Trophoblast cell (in vitro differentiated cells and primary cell): ENCODE measurements around the gene PPP1R12B.
"Not testable (repeated sequence)": the region's sequence is repeated elsewhere in the genome, so short reads cannot be mapped to it uniquely, and the experiment has no call there.

Experiments
- DNase-seq, 2 donors: peaks; one replicate each; pipeline ENCODE4 v3.0.0-alpha.2; 2016
- H2AFZ ChIP-seq: 2 replicates; pipeline ENCODE4 v1.6.1; 2013; ENCODE audit warnings: low read length, moderate library complexity, mild to moderate bottlenecking; ENCODE audit not compliant: insufficient read depth, poor library complexity
- H2AK5ac ChIP-seq: 2 replicates; pipeline ENCODE4 v1.6.1; 2013; ENCODE audit warnings: mild to moderate bottlenecking, low read length
- H2BK120ac ChIP-seq: 2 replicates; pipeline ENCODE4 v1.6.1; 2013; ENCODE audit warnings: low read length, mild to moderate bottlenecking, moderate library complexity; ENCODE audit not compliant: insufficient read depth, poor library complexity
- H2BK12ac ChIP-seq: 2 replicates; pipeline ENCODE4 v1.6.1; 2013; ENCODE audit warnings: mild to moderate bottlenecking, low read length, moderate library complexity
- H2BK5ac ChIP-seq: 2 replicates; pipeline ENCODE4 v1.6.1; 2013; ENCODE audit warnings: low read length, low read depth, moderate library complexity, mild to moderate bottlenecking; ENCODE audit not compliant: poor library complexity
- H3K14ac ChIP-seq: 2 replicates; pipeline ENCODE4 v1.6.1; 2013; ENCODE audit warnings: mild to moderate bottlenecking, low read length
- H3K18ac ChIP-seq: 2 replicates; pipeline ENCODE4 v1.6.1; 2013; ENCODE audit warnings: mild to moderate bottlenecking, low read length
- H3K23ac ChIP-seq: 2 replicates; pipeline ENCODE4 v1.6.1; 2013; ENCODE audit warnings: low read length
- H3K27ac ChIP-seq: 2 replicates; pipeline ENCODE4 v1.5.1; 2013; ENCODE audit warnings: low read depth, mild to moderate bottlenecking, inconsistent platforms, low read length, moderate library complexity
- H3K27me3 ChIP-seq: 2 replicates; pipeline ENCODE4 v1.6.1; 2013; ENCODE audit warnings: inconsistent platforms, mild to moderate bottlenecking, low read length, moderate library complexity; ENCODE audit not compliant: insufficient read depth
- H3K36me3 ChIP-seq, 2 experiments: 1 replicate in 1 of 2; 2 replicates in 1 of 2; pipeline ENCODE4 v1.6.1; 2013; ENCODE audit warnings: low read length in 2 of 2, mild to moderate bottlenecking in 2 of 2, moderate library complexity in 1 of 2; ENCODE audit not compliant: insufficient read depth in 2 of 2, control insufficient read depth in 1 of 2
- H3K4ac ChIP-seq: 2 replicates; pipeline ENCODE4 v1.6.1; 2013; ENCODE audit warnings: low read depth, mild to moderate bottlenecking, low read length, moderate library complexity
- H3K4me1 ChIP-seq, 2 experiments: 1 replicate in 1 of 2; 2 replicates in 1 of 2; pipeline ENCODE4 v1.6.1; 2013; ENCODE audit warnings: low read length in 2 of 2, mild to moderate bottlenecking in 2 of 2, moderate library complexity in 1 of 2; ENCODE audit not compliant: insufficient read depth in 2 of 2, control insufficient read depth in 1 of 2
- H3K4me2 ChIP-seq: 2 replicates; pipeline ENCODE4 v1.6.1; 2013; ENCODE audit warnings: inconsistent platforms, mild to moderate bottlenecking, low read length, moderate library complexity
- H3K4me3 ChIP-seq: 2 replicates; pipeline ENCODE4 v1.5.1; 2013; ENCODE audit warnings: mild to moderate bottlenecking, low read depth, low read length, inconsistent platforms
- H3K79me1 ChIP-seq: one replicate; pipeline ENCODE4 v1.6.1; 2013; ENCODE audit warnings: low read length
- H3K79me2 ChIP-seq: 2 replicates; pipeline ENCODE4 v1.6.1; 2013; ENCODE audit warnings: low read length, mild to moderate bottlenecking; ENCODE audit not compliant: control insufficient read depth, insufficient read depth, poor library complexity
- H3K9ac ChIP-seq: 2 replicates; pipeline ENCODE4 v1.6.1; 2013; ENCODE audit warnings: mild to moderate bottlenecking, low read length
- H3K9me3 ChIP-seq: 2 replicates; pipeline ENCODE4 v1.6.1; 2013; ENCODE audit warnings: low read depth, mild to moderate bottlenecking, control low read depth, inconsistent platforms, low read length; ENCODE audit not compliant: insufficient read depth
- H4K12ac ChIP-seq: 2 replicates; pipeline ENCODE4 v1.6.1; 2013; ENCODE audit warnings: low read depth, mild to moderate bottlenecking, low read length, moderate library complexity
- H4K8ac ChIP-seq: 2 replicates; pipeline ENCODE4 v1.6.1; 2013; ENCODE audit warnings: low read depth, mild to moderate bottlenecking, low read length, moderate library complexity
- H4K91ac ChIP-seq: one replicate; pipeline ENCODE4 v1.6.1; 2013; ENCODE audit warnings: low read depth, mild to moderate bottlenecking, low read length, moderate library complexity
- whole genome bisulfite sequencing: extraction: QIAGEN DNeasy Blood & Tissue Kit; methylation state at CpG from one replicate; pipeline ENCODE4 v1.1.7; 2013; ENCODE audit warnings: missing lambda C conversion rate; ENCODE audit not compliant: insufficient read length, insufficient coverage; ENCODE audit errors: extremely low coverage; 5-methylcytosine and 5-hydroxymethylcytosine counted together

Gene PPP1R12B

GRCh38 chr1:202627841-202628565 is 279.5 kb downstream of the PPP1R12B start:
- Histone ChIP-seq H3K23ac (no peak overlapping the region), H3K79me1 (peaks cover 3% of the 10 kb centered on the region), H2BK5ac (no peak overlapping the region), H3K27me3 (no peaks in the 10 kb centered on the region), H3K4me1 (peaks cover 2 to 4% of the 10 kb centered on the region in 2 experiments), H3K36me3 (no peaks in the 10 kb centered on the region), H3K79me2 (no peaks in the 10 kb centered on the region), H2BK120ac (no peak overlapping the region), H4K8ac (no peak overlapping the region), H2AK5ac (no peak overlapping the region), H3K4me3 (peak overlapping the region; percentile 10), H4K12ac (no peak overlapping the region), H2AFZ (no peak overlapping the region), H3K9me3 (peaks cover 7% of the 10 kb centered on the region), H3K4ac (no peak overlapping the region), H4K91ac (no peak overlapping the region), H3K14ac (no peak overlapping the region), H3K27ac (no peak overlapping the region), H3K18ac (no peak overlapping the region), H3K4me2 (no peak overlapping the region), H2BK12ac (no peak overlapping the region), H3K9ac (no peak overlapping the region)
- no CpG with 5 or more reads among the region's 13 CpGs for WGBS
- DNase-seq = no peak

DNA sequence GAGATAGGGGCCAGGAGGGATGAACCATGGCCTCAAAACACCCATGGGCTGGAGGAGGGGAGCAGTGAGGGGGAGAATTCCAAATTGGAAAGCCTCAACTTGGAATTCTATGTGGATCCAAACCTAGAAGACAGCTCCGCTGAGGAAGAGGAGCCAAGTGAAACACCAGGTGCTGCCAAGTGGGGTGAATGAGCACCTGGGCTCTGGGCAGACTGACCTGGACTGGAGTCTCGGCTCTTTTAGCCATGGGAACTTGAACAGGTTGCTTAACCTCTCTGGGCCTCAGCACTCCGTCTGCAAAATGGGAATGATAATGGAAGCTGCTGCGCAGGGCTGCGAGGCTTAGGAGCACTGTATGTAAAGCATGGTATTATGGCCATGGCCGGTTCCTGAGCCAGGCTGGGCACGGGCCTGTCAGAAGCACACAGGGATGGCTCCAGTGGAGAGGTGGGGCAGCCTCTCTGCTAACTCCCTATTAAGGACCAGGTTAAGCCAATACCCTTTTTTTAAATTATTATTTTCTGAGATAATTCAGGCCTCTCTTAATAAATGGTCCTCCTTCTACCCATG is 280.2 kb downstream of the PPP1R12B start:
- H3K4me1 ChIP-seq = no peaks in the 10 kb centered on the region
- no peak overlapping the region for H3K4me2 ChIP-seq
- no peak overlapping the region for H2BK12ac ChIP-seq
- H2AFZ ChIP-seq = no peak overlapping the region
- no peak overlapping the region for H3K14ac ChIP-seq
- H3K36me3 ChIP-seq = no peaks in the 10 kb centered on the region
- H3K9ac ChIP-seq = no peak overlapping the region
- H2BK5ac ChIP-seq = no peak overlapping the region
- no peak overlapping the region for H2BK120ac ChIP-seq
- H3K79me2 ChIP-seq = no peaks in the 10 kb centered on the region
- H3K23ac ChIP-seq = no peak overlapping the region
- no peak overlapping the region for H4K8ac ChIP-seq
- no CpG with 5 or more reads among the region's 7 CpGs for WGBS
- H4K12ac ChIP-seq = no peak overlapping the region
- H3K27ac ChIP-seq = no peak overlapping the region
- H3K18ac ChIP-seq = no peak overlapping the region
- no peak for DNase-seq
- H2AK5ac ChIP-seq = no peak overlapping the region
- peaks cover 7% of the 10 kb centered on the region for H3K9me3 ChIP-seq
- H3K4me3 ChIP-seq = no peak overlapping the region
- no peaks in the 10 kb centered on the region for H3K79me1 ChIP-seq
- H4K91ac ChIP-seq = no peak overlapping the region
- no peak overlapping the region for H3K4ac ChIP-seq
- H3K27me3 ChIP-seq = no peaks in the 10 kb centered on the region

- not testable (repeated sequence) for H2AFZ ChIP-seq, H2BK5ac ChIP-seq, H3K27me3 ChIP-seq, H3K79me1 ChIP-seq, H3K4me1 ChIP-seq, H3K36me3 ChIP-seq, DNase-seq, H3K4me3 ChIP-seq, H3K27ac ChIP-seq, H2BK120ac ChIP-seq, H3K23ac ChIP-seq, H3K9me3 ChIP-seq, H4K12ac ChIP-seq, H3K4me2 ChIP-seq, H3K14ac ChIP-seq, H3K9ac ChIP-seq, H3K18ac ChIP-seq, H4K8ac ChIP-seq, H2AK5ac ChIP-seq, H4K91ac ChIP-seq, H3K79me2 ChIP-seq, H2BK12ac ChIP-seq, H3K4ac ChIP-seq
- no CpG with 5 or more reads among the region's 2 CpGs for WGBS
Measured at GRCh38 chr1:202629257-202629811, 280.8 kb downstream of the PPP1R12B start.

DNA sequence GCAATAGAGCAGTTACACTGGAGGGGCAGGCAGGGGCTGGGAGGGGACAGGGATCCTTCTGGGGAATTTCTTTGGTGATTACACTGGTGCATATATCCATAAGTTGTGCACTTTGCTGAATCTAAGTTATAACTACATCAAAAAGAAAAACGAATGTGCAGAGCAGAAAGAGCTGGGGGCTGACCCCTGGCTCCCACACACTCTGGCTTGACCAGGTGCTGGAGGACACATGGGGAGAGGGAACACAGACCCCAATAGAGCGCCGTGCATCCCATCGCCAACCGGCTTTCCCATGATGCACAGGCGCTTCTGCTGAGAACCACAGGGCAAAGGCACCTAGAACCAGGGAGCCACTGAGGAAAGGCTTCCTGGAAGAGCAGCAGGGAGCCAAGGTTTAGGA is 281.6 kb downstream of the PPP1R12B start:
- H3K4me3 ChIP-seq, H3K79me1 ChIP-seq, H3K27me3 ChIP-seq, H2AFZ ChIP-seq, H3K18ac ChIP-seq, H3K27ac ChIP-seq, H2AK5ac ChIP-seq, H3K23ac ChIP-seq, H4K91ac ChIP-seq, H3K36me3 ChIP-seq, H4K8ac ChIP-seq, H2BK12ac ChIP-seq, H3K4me1 ChIP-seq, H3K79me2 ChIP-seq, H3K14ac ChIP-seq, H3K4me2 ChIP-seq, H3K9me3 ChIP-seq, DNase-seq, H2BK5ac ChIP-seq, H4K12ac ChIP-seq, H2BK120ac ChIP-seq, H3K4ac ChIP-seq, H3K9ac ChIP-seq: not testable (repeated sequence)
- WGBS = no CpG with 5 or more reads among the region's 6 CpGs
